Ovary (tissue), 10 donors: ENCODE results near the gene BNIP2. TPM values are rescaled to one million over a fixed set of nuclear protein-coding genes. Genes with fewer than 3 reads are reported as not detected.
A peak's percentile ranks its signal among the peaks of the same experiment; 100 is the strongest.

Experiments
- DNase-seq, 5 donors: peaks; one replicate each; pipeline ENCODE4 v3.0.0-alpha.2; 2019 to 2020
- H3K27ac ChIP-seq, 2 donors: fragments of 200-600 bp; one replicate each; pipeline versions ENCODE4 v1.5.1 to v1.8.0; 2019 to 2022
- H3K27me3 ChIP-seq: fragments of 200-600 bp; one replicate; pipeline ENCODE4 v1.8.0; 2022
- H3K36me3 ChIP-seq: fragments of 200-600 bp; sonication (generic); one replicate; pipeline ENCODE4 v1.5.1; 2019
- H3K4me1 ChIP-seq: one replicate; pipeline ENCODE4 v1.8.1; 2013; ENCODE audit warnings: mild to moderate bottlenecking, moderate library complexity; ENCODE audit not compliant: insufficient read depth
- H3K4me3 ChIP-seq: fragments of 200-600 bp; sonication (generic); one replicate; pipeline ENCODE4 v1.5.1; 2017
- H3K9me3 ChIP-seq, 2 donors: fragments of 200-600 bp in 1 of 2; sonication (generic) in 1 of 2; one replicate each; pipeline versions ENCODE4 v1.5.1 to v1.8.1; 2013 to 2019; ENCODE audit warnings: mild to moderate bottlenecking in 1 of 2, moderate library complexity in 1 of 2
- EP300 ChIP-seq: sonication (generic); formaldehyde crosslinking; IDR thresholded peaks from one replicate; pipeline ENCODE4 v1.6.1; 2017; ENCODE audit warnings: antibody characterized with exemption
- POLR2A ChIP-seq: fragments of 450-650 bp; IDR thresholded peaks from one replicate; pipeline ENCODE4 v1.6.1; 2017; ENCODE audit warnings: antibody characterized with exemption, mild to moderate bottlenecking, moderate library complexity
- WGBS, 3 donors: extraction: QIAGEN DNeasy Blood & Tissue Kit in 1 of 3; methylation state at CpG; one replicate each; pipeline versions ENCODE4 v1.1.5 to v1.1.7; 2013 to 2017; 5-methylcytosine and 5-hydroxymethylcytosine counted together
- intact Hi-C, 4 donors: fragments of 100-400 bp; cut with DNase I; formaldehyde crosslinking; loops; one replicate each; pipeline versions ENCODE4 v1.11.0 to v1.15.1; 2022 to 2023
- long read RNA-seq, 3 donors: library from polyadenylated mRNA in 2 of 3; unstranded in 2 of 3; transcript quantifications; one replicate each; pipeline ENCODE4 v2.0.0 and lab custom pipeline, GENCODE V29; 2021 to 2026
- polyA plus RNA-seq, 2 donors: library from polyadenylated mRNA; stranded (reverse); fragments of 200-250 nt in 1 of 2; fragments of 350-450 nt in 1 of 2; fragmentation: Illumina TruSeq in 1 of 2; extraction: RNeasy Lipid Tissue Mini Kit (QIAGEN cat#74804) in 1 of 2; gene quantifications; one replicate each; pipeline ENCODE4 v1.2.3, GENCODE V29; 2013 to 2014
- total RNA-seq, 7 donors: library from RNA; depleted of rRNA in 2 of 7; stranded (reverse); fragments of >200 nt in 2 of 7; fragmentation: NEBNext Ultra II Directional in 3 of 7; extraction: Animal tissue kit (Norgen Biotek cat#: 25700) in 3 of 7; gene quantifications; one replicate each; pipeline versions ENCODE4 v1.1.0 to v1.2.4, GENCODE V29; 2016 to 2023
- TF ChIP-seq, protein P1 (sequence below), 3 donors: fragments of 450-650 bp in 2 of 3; fragments of 200-600 bp in 1 of 3; IDR thresholded peaks; one replicate each; pipeline versions ENCODE4 v1.5.1 to v1.8.0; 2016 to 2022; ENCODE audit warnings: antibody characterized with exemption in 3 of 3, mild to moderate bottlenecking in 1 of 3
- donor health status: DM: no; HTN: no; CAD: no; lungs with moderate emphysema.
- donor health status: DM: no; HTN: no; CAD: no.
- donor health status: Bipolar disorder and iron deficiency.
- donor health status: DM: yes; HTN: yes; CAD: no.
- donor health status: DM: no; HTN: no; CAD: no.
- donor health status: DM: yes; HTN: yes; CAD: no.

Gene BNIP2
- total RNA-seq (10 to 100 TPM; 58.1 to 71.4 (median 65.9) TPM), polyA plus RNA-seq (10 to 100 TPM; 31.3 to 47.9 TPM)
- long read RNA-seq, donor 1, full-length matches to known transcripts, result 108 of 180 reads
- long read RNA-seq, donor 1, partial matches to known transcripts, result 27 of 180 reads
- long read RNA-seq, donor 1, other reads (novel, unspliced or antisense), result 45 of 180 reads
- long read RNA-seq, donor 2, full-length matches to known transcripts, result 18 of 358 reads
- long read RNA-seq, donor 2, partial matches to known transcripts, result 340 of 358 reads
- long read RNA-seq, donor 2, other reads (novel, unspliced or antisense), result 0 of 358 reads
- long read RNA-seq, donor 3, full-length matches to known transcripts, result 91 of 116 reads
- long read RNA-seq, donor 3, partial matches to known transcripts, result 2 of 116 reads
- long read RNA-seq, donor 3, other reads (novel, unspliced or antisense), result 23 of 116 reads

- H3K4me1 ChIP-seq, result peaks cover 6% of the 10 kb centered on the region
- peak within 1 kb of the TSS; percentile 85 to 86 for H3K27ac ChIP-seq
- intact Hi-C loops, result no loop called here
- DNase-seq, result peak; percentile 99 to 100 (median 99)
- peak within 1 kb of the TSS; percentile 96 for H3K4me3 ChIP-seq
- no peaks in the 10 kb centered on the region for H3K9me3 ChIP-seq
- 0 to 1% (median 0%) methylated on average over 55 to 78 of the region's 78 CpGs for WGBS, 3 donors
- TF ChIP-seq POLR2A (peak; percentile 86), EP300 (peak; percentile 15)
- TF ChIP-seq, protein P1, sequence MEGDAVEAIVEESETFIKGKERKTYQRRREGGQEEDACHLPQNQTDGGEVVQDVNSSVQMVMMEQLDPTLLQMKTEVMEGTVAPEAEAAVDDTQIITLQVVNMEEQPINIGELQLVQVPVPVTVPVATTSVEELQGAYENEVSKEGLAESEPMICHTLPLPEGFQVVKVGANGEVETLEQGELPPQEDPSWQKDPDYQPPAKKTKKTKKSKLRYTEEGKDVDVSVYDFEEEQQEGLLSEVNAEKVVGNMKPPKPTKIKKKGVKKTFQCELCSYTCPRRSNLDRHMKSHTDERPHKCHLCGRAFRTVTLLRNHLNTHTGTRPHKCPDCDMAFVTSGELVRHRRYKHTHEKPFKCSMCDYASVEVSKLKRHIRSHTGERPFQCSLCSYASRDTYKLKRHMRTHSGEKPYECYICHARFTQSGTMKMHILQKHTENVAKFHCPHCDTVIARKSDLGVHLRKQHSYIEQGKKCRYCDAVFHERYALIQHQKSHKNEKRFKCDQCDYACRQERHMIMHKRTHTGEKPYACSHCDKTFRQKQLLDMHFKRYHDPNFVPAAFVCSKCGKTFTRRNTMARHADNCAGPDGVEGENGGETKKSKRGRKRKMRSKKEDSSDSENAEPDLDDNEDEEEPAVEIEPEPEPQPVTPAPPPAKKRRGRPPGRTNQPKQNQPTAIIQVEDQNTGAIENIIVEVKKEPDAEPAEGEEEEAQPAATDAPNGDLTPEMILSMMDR (IDR thresholded peaks at IDR 0.05), result peak in 1 of 3 donors; percentile 12
- H3K36me3 ChIP-seq, result no peaks in the 10 kb centered on the region
- H3K27me3 ChIP-seq, result no peaks in the 10 kb centered on the region
These were observed at the start of gene BNIP2 for GRCh38 chr15:59688782-59689625. Gene BNIP2, minus strand, starts transcription at chr15:59689320. Its CDS starts 6,863 bp downstream, at chr15:59682457.

DNA sequence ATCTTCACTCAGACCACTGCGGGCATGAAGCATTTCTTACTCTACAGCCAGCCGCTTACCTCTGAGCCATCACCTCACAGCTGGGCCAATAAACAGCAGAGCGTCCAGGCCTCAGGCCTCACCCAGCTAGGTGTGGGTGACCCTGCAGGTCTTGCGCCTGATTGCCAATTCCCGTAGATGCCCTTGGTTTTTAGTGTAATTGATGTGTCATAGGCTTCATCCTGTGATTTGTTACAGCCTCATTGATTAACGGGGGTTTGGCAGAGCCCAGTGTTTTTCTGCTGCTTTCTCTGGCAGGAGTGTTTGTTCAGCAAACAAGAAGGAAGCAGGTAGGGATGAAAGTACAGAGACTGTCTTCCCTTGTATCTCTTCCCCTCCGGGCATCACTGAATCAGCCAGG lies 49.6 kb upstream of the BNIP2 start:
- WGBS, 3 donors, result 81 to 84% (median 83%) methylated on average over 7 of the region's 7 CpGs
- Histone ChIP-seq H3K4me1 (no peaks in the 10 kb centered on the region), H3K4me3 (no peak overlapping the region), H3K27ac (no peak overlapping the region), H3K27me3 (no peaks in the 10 kb centered on the region), H3K36me3 (no peaks in the 10 kb centered on the region), H3K9me3 (no peaks in the 10 kb centered on the region)
- no peak for DNase-seq
- intact Hi-C loops, result no loop called here
- TF ChIP-seq POLR2A, result no peak

- TF ChIP-seq EP300, result no peak
- TF ChIP-seq, protein P1 (IDR thresholded peaks at IDR 0.05), result no peak
- TF ChIP-seq POLR2A, result no peak
- no peak overlapping the region for H3K27ac ChIP-seq
- no peak overlapping the region for H3K4me3 ChIP-seq
- DNase-seq, result no peak
- WGBS, 3 donors, result 71 to 82% (median 72%) methylated on average over 7 of the region's 7 CpGs
- intact Hi-C loops, result no loop called here
- no peaks in the 10 kb centered on the region for H3K4me1 ChIP-seq
- no peaks in the 10 kb centered on the region for H3K9me3 ChIP-seq
- no peaks in the 10 kb centered on the region for H3K36me3 ChIP-seq
- no peaks in the 10 kb centered on the region for H3K27me3 ChIP-seq
These were observed 47.1 kb upstream of the BNIP2 start for GRCh38 chr15:59736181-59736580.

- Histone ChIP-seq H3K27me3 (no peaks in the 10 kb centered on the region), H3K4me1 (no peaks in the 10 kb centered on the region), H3K27ac (no peak overlapping the region), H3K9me3 (no peaks in the 10 kb centered on the region), H3K4me3 (no peak overlapping the region), H3K36me3 (no peaks in the 10 kb centered on the region)
- TF ChIP-seq, protein P1 (IDR thresholded peaks at IDR 0.05), result no peak
- TF ChIP-seq EP300, result no peak
- no peak for TF ChIP-seq POLR2A
- intact Hi-C loops, result no loop called here
- WGBS, 3 donors, result 26 to 33% (median 32%) methylated on average over 3 of the region's 3 CpGs
- DNase-seq, result no peak
These were observed 36.0 kb upstream of the BNIP2 start for GRCh38 chr15:59725151-59725486.
